GM12873 (cell line): ENCODE measurements around the gene TDP1.

Experiments
- TF ChIP-seq, protein P1 (sequence below): IDR thresholded peaks from 2 replicates; pipeline ENCODE4 v1.5.1; 2012; ENCODE audit warnings: low read depth, mild to moderate bottlenecking, moderate library complexity, low read length, control low read depth; ENCODE audit not compliant: insufficient read depth; ENCODE audit errors: missing control alignments

Gene TDP1

DNA sequence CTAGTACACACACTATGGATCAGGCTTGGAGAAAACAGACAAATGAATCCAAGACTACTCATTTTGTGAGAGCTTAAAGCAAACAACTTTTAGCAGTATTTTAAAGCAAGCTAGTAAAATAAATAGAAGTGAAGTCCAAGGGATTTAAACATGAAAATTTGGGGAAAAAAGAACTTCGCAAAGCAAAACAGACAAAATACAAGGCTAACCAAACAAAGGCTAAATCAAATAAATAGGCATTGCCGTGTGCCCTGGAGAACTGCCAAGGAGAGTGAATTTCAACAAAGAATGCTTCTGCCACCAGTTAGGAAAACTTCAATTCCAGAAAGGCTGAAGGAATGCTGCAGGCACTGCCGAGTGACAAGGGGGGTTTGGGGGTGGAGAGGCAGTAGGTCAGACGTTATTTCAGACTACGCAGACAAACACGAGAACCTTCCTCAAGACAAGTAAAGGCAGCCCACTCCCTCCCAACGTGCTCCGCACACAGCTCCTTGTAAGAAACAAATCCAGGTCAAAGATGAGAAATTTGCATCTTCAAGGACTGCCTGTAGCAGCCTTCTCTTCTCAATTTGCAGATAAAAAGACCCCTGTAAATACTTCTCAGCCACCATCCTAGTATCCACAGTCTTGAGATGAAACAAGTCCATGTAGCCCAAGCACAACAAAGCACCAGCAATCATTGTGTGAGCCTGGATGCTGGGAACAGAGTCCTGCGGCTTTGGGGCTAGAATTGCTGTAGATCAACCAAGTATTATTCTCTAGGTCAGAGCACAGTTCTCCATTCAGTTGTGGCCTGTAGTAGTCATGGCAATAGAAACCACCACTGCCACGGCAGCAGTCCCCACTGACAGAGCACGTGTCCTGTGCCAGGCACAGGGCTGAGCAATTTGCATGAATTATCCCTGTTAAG lies 44.5 kb upstream of the TDP1 start:
- TF ChIP-seq, protein P1, sequence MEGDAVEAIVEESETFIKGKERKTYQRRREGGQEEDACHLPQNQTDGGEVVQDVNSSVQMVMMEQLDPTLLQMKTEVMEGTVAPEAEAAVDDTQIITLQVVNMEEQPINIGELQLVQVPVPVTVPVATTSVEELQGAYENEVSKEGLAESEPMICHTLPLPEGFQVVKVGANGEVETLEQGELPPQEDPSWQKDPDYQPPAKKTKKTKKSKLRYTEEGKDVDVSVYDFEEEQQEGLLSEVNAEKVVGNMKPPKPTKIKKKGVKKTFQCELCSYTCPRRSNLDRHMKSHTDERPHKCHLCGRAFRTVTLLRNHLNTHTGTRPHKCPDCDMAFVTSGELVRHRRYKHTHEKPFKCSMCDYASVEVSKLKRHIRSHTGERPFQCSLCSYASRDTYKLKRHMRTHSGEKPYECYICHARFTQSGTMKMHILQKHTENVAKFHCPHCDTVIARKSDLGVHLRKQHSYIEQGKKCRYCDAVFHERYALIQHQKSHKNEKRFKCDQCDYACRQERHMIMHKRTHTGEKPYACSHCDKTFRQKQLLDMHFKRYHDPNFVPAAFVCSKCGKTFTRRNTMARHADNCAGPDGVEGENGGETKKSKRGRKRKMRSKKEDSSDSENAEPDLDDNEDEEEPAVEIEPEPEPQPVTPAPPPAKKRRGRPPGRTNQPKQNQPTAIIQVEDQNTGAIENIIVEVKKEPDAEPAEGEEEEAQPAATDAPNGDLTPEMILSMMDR: no peak

DNA sequence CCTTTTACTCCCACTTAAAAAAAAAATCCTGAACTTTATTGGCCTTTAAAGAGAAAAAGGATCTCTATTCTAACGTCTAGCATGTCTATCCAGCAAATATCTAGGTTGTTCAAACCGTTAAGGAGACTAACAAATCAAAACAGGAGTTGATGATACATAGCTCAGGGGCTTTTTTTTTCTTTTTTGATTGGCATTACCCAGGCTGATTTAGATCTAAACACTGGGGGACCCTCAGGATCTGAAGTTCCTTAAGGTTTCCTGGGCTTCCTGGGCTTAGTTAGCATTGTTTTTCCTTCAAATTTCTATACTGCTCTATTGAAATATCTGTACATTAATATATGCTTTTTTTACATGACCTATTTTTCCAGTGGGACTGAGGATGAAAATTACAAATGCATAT lies 43.5 kb upstream of the TDP1 start:
- TF ChIP-seq, protein P1: no peak

DNA sequence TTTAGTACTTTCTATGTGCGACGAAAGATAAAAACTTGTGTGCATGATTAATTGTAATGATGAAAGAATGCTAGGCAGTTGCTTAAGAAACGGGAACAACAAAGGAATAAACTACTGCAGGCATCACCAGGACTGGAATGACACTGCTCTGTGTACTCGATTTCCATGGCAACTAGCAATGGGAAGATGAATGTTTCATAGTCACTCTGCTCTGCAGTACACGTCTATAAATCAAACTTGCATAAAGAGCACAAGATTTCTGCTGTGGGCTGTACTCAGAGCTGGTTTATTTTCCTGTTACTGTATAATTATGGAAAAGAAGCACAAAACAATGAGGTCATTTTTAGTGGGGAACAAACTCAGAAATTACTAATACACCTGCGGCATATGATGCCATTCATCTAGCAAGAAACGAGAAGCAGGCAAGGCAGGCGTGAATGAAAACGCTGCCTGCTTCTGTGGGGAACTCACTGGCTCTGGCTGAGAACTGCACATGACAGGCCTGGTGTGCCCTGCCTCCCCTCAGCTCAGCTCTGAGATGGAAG lies 43.0 kb upstream of the TDP1 start:
- TF ChIP-seq, protein P1: no peak

DNA sequence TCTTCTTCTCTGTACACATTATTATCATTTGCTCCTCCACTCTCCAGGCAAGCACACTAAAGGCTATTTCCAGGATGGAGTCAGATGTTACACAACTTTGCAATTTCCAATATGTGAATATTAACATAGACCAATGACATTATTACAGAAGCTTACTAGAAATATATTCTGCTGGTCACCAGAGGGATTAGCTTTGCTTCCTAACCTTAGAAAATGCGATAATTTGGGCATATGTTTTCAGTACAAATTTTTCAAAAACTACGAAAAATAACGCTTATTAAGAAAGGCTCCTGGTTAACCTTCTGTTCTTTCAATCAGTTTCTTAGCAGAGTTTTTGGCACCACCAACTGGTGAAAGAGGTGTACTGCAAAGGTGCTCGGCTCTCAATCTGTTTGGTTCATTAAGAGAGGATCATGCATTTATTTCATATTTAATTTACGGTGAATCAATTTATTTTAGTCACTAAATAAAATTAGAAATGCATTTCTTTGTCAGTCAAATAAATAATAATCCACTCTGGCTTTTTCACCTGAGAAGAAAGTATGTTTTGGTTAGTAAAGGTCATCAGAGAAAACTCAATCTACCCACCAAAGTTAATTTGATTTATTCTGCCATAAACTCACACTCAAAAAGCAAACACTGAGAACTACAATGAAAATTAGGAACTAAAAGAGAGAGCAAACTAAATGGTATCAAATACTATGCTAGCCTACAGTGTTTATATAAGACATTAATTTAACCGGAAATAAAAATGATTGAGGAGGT lies 40.4 kb upstream of the TDP1 start:
- TF ChIP-seq, protein P1: peak; percentile 80

DNA sequence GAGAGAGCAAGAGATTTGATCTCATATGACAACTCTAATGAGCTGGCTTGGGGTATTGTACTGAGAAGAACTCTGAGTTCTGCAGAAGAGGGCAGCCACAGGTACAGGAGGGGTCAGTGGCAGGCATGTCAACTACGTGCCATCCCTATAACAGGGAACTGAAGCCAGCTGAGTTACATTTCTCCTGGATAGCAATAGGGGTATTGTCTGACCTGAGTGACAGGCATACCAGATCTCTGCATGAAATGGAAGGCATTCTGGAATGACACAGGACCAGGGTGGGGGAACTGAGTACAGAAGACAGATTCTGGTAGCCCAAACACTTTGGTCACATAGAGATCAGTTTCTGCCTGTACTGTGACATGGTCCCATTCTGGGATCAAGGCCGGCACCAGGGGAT lies 37.0 kb upstream of the TDP1 start:
- TF ChIP-seq, protein P1: no peak

DNA sequence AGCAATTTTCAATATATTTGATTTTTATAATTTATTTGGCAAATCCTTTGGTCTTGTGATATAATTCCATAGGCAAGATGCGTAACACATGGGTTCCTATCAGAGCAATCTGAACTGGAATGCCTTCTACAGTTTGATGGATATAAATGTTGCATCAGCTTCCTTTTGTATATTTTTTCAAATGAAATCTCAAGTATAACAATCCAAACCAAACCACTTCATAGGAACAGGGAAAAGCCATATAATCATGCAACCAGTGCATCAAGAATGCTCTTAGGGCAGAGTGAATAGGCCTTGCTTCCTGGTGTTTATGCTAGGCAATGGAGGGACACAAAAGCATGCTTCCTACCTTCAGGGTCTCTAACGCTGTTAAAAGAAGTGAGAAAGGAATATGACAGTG lies 35.7 kb upstream of the TDP1 start:
- TF ChIP-seq, protein P1: no peak

DNA sequence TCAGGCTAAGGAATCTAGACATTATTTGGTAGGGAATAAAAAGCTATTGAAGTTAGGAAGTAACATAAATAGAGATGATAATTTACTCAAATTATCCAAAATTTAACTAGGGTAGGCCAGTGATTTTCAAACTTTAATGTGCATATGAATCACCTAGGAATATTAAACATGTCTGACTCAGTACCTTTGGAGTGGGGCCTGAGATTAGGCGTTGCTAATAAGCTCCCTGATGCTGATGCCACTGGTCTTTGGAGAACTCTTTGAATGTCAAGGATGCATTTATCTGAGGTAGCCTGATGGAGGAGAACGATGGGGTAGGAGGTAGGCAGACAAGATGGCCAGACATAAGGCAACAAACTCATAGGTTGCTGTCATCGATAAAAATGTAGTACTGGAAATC lies 34.4 kb upstream of the TDP1 start:
- TF ChIP-seq, protein P1: no peak
